Hepatocyte (in vitro differentiated cells): ENCODE measurements around the gene DDX10. TPM values are rescaled to one million over a fixed set of nuclear protein-coding genes. Genes with fewer than 3 reads are reported as not detected.

Experiments used
- DNase-seq: peaks from one replicate; pipeline ENCODE4 v3.0.0-alpha.2; 2016; ENCODE audit warnings: low spot score
- H2AFZ ChIP-seq: fragments of 200-600 bp; sonication (generic); 2 replicates; pipeline ENCODE4 v1.6.0; 2016; ENCODE audit warnings: antibody characterized with exemption, mild to moderate bottlenecking
- H3K27ac ChIP-seq: fragments of 200-600 bp; sonication (generic); 2 replicates; pipeline ENCODE4 v1.5.1; 2016; ENCODE audit warnings: mild to moderate bottlenecking
- H3K27me3 ChIP-seq: fragments of 200-600 bp; sonication (generic); 2 replicates; pipeline ENCODE4 v1.6.1; 2016
- H3K36me3 ChIP-seq: fragments of 200-600 bp; sonication (generic); replicated peaks from 2 replicates; pipeline ENCODE4 v1.5.1; 2016; ENCODE audit warnings: low read depth; ENCODE audit not compliant: insufficient read depth
- H3K4me1 ChIP-seq: fragments of 200-600 bp; sonication (generic); 2 replicates; pipeline ENCODE4 v1.5.1; 2016; ENCODE audit warnings: mild to moderate bottlenecking, moderate library complexity; ENCODE audit not compliant: insufficient read depth
- H3K4me2 ChIP-seq: fragments of 200-600 bp; sonication (generic); 2 replicates; pipeline ENCODE4 v1.6.0; 2016
- H3K4me3 ChIP-seq: fragments of 200-600 bp; sonication (generic); 2 replicates; pipeline ENCODE4 v1.5.1; 2016; ENCODE audit warnings: mild to moderate bottlenecking
- H3K79me2 ChIP-seq: fragments of 200-600 bp; sonication (generic); 2 replicates; pipeline ENCODE4 v1.6.0; 2017; ENCODE audit warnings: mild to moderate bottlenecking
- H3K9me2 ChIP-seq: fragments of 200-600 bp; sonication (generic); replicated peaks from 2 replicates; pipeline ENCODE4 v1.6.0; 2017; ENCODE audit warnings: mild to moderate bottlenecking; ENCODE audit not compliant: insufficient read depth
- H3K9me3 ChIP-seq: fragments of 200-600 bp; sonication (generic); 2 replicates; pipeline ENCODE4 v1.5.1; 2016; ENCODE audit warnings: low read depth, mild to moderate bottlenecking
- H4K20me1 ChIP-seq: fragments of 200-600 bp; sonication (generic); 2 replicates; pipeline ENCODE4 v1.6.0; 2016; ENCODE audit warnings: mild to moderate bottlenecking; ENCODE audit not compliant: insufficient read depth, poor library complexity, severe bottlenecking
- CTCF ChIP-seq: fragments of 200-600 bp; sonication (generic); IDR thresholded peaks from 2 replicates; pipeline ENCODE4 v1.5.1; 2016; ENCODE audit warnings: antibody characterized with exemption, mild to moderate bottlenecking; ENCODE audit not compliant: poor library complexity
- EZH2 ChIP-seq: fragments of 200-600 bp; sonication (generic); IDR thresholded peaks from 2 replicates; pipeline ENCODE4 v1.6.1; 2016; ENCODE audit warnings: antibody characterized with exemption, mild to moderate bottlenecking, borderline replicate concordance
- EZH2phosphoT487 ChIP-seq: fragments of 200-600 bp; sonication (generic); IDR thresholded peaks from one replicate; pipeline ENCODE4 v1.6.1; 2018; ENCODE audit warnings: antibody characterized with exemption, mild to moderate bottlenecking, low read depth, moderate library complexity; ENCODE audit not compliant: unreplicated experiment, severe bottlenecking
- WGBS: methylation state at CpG from one replicate; pipeline ENCODE4 v1.1.6; 2016; ENCODE audit warnings: low lambda C conversion rate; ENCODE audit errors: missing lambda C conversion rate; 5-methylcytosine and 5-hydroxymethylcytosine counted together
- polyA plus RNA-seq: library from polyadenylated mRNA; unstranded; fragments of >200 nt; fragmentation: Nextera tagmentation; extraction: Ambion mirVana; gene quantifications from 2 replicates; pipeline ENCODE4 v1.2.1, GENCODE V29; 2016
- total RNA-seq: library from RNA; depleted of rRNA; stranded (reverse); fragments of >200 nt; gene quantifications from 2 replicates; pipeline ENCODE4 v1.2.3, GENCODE V29; 2014

Gene DDX10
- total and polyA plus RNA-seq, 2 experiments from 2014 or later = 9.6 to 13.9 TPM

- no peak for DNase-seq
- Histone ChIP-seq H3K27me3 (no peaks in the 10 kb centered on the region), H3K27ac (no peak overlapping the region), H3K9me3 (no peaks in the 10 kb centered on the region), H3K4me1 (peaks cover 12% of the 10 kb centered on the region), H4K20me1 (peaks cover 7% of the 10 kb centered on the region), H3K4me2 (peak overlapping the region; percentile 52), H3K36me3 (no peaks in the 10 kb centered on the region), H3K4me3 (no peak overlapping the region), H3K9me2 (no peaks in the 10 kb centered on the region), H2AFZ (no peak overlapping the region), H3K79me2 (peaks cover 47% of the 10 kb centered on the region)
- 42% methylated on average over 3 of the region's 3 CpGs for WGBS
- TF ChIP-seq CTCF (no peak), EZH2 (no peak), EZH2phosphoT487 (no peak)
Observed at GRCh38 chr11:108672113-108672512, 7.2 kb downstream of the DDX10 start.

- no peak overlapping the region for H3K4me3 ChIP-seq
- no peaks in the 10 kb centered on the region for H3K9me3 ChIP-seq
- H3K27ac ChIP-seq = no peak overlapping the region
- H3K4me2 ChIP-seq = no peak overlapping the region
- H3K9me2 ChIP-seq = no peaks in the 10 kb centered on the region
- H2AFZ ChIP-seq = no peak overlapping the region
- peaks cover 7% of the 10 kb centered on the region for H4K20me1 ChIP-seq
- H3K27me3 ChIP-seq = no peaks in the 10 kb centered on the region
- no peak for DNase-seq
- H3K36me3 ChIP-seq = no peaks in the 10 kb centered on the region
- H3K79me2 ChIP-seq = peaks cover 42% of the 10 kb centered on the region
- TF ChIP-seq CTCF (no peak), EZH2phosphoT487 (no peak), EZH2 (no peak)
- H3K4me1 ChIP-seq = peaks cover 12% of the 10 kb centered on the region
Observed at GRCh38 chr11:108672786-108673185, 7.9 kb downstream of the DDX10 start.

GRCh38 chr11:108679045-108679444 is 14.2 kb downstream of the DDX10 start:
- Histone ChIP-seq H3K79me2 (no peaks in the 10 kb centered on the region), H3K4me3 (no peak overlapping the region), H3K36me3 (no peaks in the 10 kb centered on the region), H3K4me2 (no peak overlapping the region), H3K4me1 (no peaks in the 10 kb centered on the region), H3K27ac (no peak overlapping the region), H3K9me3 (no peaks in the 10 kb centered on the region), H2AFZ (no peak overlapping the region), H4K20me1 (no peaks in the 10 kb centered on the region), H3K27me3 (no peaks in the 10 kb centered on the region), H3K9me2 (no peaks in the 10 kb centered on the region)
- 93% methylated on average over 2 of the region's 2 CpGs for WGBS
- no peak for DNase-seq
- TF ChIP-seq EZH2 = no peak
- no peak for TF ChIP-seq CTCF
- no peak for TF ChIP-seq EZH2phosphoT487

GRCh38 chr11:108680271-108680670 is 15.4 kb downstream of the DDX10 start:
- WGBS = 100% methylated on average over 1 of the region's 1 CpG
- Histone ChIP-seq H3K4me3 (no peak overlapping the region), H3K9me3 (no peaks in the 10 kb centered on the region), H3K4me2 (no peak overlapping the region), H3K9me2 (no peaks in the 10 kb centered on the region), H3K27me3 (no peaks in the 10 kb centered on the region), H3K36me3 (no peaks in the 10 kb centered on the region), H3K27ac (no peak overlapping the region), H2AFZ (no peak overlapping the region), H3K79me2 (no peaks in the 10 kb centered on the region), H3K4me1 (no peaks in the 10 kb centered on the region), H4K20me1 (no peaks in the 10 kb centered on the region)
- no peak for DNase-seq
- TF ChIP-seq EZH2phosphoT487 = no peak
- no peak for TF ChIP-seq EZH2
- no peak for TF ChIP-seq CTCF
